Fibroblast of the aortic adventitia (primary cell): ENCODE results near the gene ANKRD30A. TPM values are rescaled to one million over a fixed set of nuclear protein-coding genes. Genes with fewer than 3 reads are reported as not detected.
"Not testable (repeated sequence)": the region's sequence is repeated elsewhere in the genome, so short reads cannot be mapped to it uniquely, and the experiment has no call there.

Source experiments
- DNase-seq: peaks from one replicate; pipeline ENCODE4 v3.0.0-alpha.2; 2010; ENCODE audit warnings: low read depth
- H3K4me3 ChIP-seq: 2 replicates; pipeline ENCODE4 v1.5.1; 2011; ENCODE audit warnings: low read depth, mild to moderate bottlenecking, control low read depth, low read length, moderate library complexity
- CTCF ChIP-seq: IDR thresholded peaks from 2 replicates; pipeline ENCODE4 v1.5.1; 2011; ENCODE audit warnings: mild to moderate bottlenecking, low read length, control low read depth, inconsistent platforms; ENCODE audit not compliant: insufficient read depth
- total RNA-seq: library from RNA; depleted of rRNA; stranded (reverse); fragments of >200 nt; gene quantifications from 2 replicates; pipeline ENCODE4 v1.2.3, GENCODE V29; 2012; ENCODE audit warnings: low replicate concordance

Gene ANKRD30A
- total RNA-seq, result not detected in 2 replicates

GRCh38 chr10:37125191-37125732, at the start of gene ANKRD30A:
ANKRD30A (plus strand) TSS chr10:37125598; CDS start chr10:37125788, 190 bp downstream.
- no peak within 1 kb of the TSS for H3K4me3 ChIP-seq
- DNase-seq, result no peak
- no peak for TF ChIP-seq CTCF

- DNase-seq, H3K4me3 ChIP-seq: not testable (repeated sequence)
These were observed 49.3 kb upstream of the ANKRD30A start for GRCh38 chr10:37076083-37076482.

- TF ChIP-seq CTCF, result no peak
- DNase-seq, result no peak
- no peak overlapping the region for H3K4me3 ChIP-seq
These were observed 29.4 kb upstream of the ANKRD30A start for GRCh38 chr10:37095792-37096573.

GRCh38 chr10:37101261-37101660, 24.1 kb upstream of the ANKRD30A start:
- no peak for TF ChIP-seq CTCF
- no peak overlapping the region for H3K4me3 ChIP-seq
- DNase-seq, result no peak

GRCh38 chr10:37109000-37109399, 16.4 kb upstream of the ANKRD30A start:
- TF ChIP-seq CTCF, result no peak
- H3K4me3 ChIP-seq, result no peak overlapping the region
- no peak for DNase-seq

GRCh38 chr10:37124532-37124931, 866 bp upstream of the ANKRD30A start:
- no peak for TF ChIP-seq CTCF
- DNase-seq, result no peak
- no peak overlapping the region for H3K4me3 ChIP-seq

- no peak overlapping the region for H3K4me3 ChIP-seq
- no peak for DNase-seq
- TF ChIP-seq CTCF, result no peak
These were observed 523 bp downstream of the ANKRD30A start for GRCh38 chr10:37125921-37126320.
